DMS79 (cell line): ENCODE data around the gene CSNK1D.

Experiments used
- DNase-seq: peaks from one replicate; lab custom pipeline; 2025; lab: John Stamatoyannopoulos, UW

CSNK1D gene

GRCh38 chr17:82310877-82311276 is 37.4 kb upstream of the CSNK1D start:
- DNase-seq = no peak

GRCh38 chr17:82309656-82310570 is 36.4 kb upstream of the CSNK1D start:
- no peak for DNase-seq

- no peak for DNase-seq
Observed at GRCh38 chr17:82305727-82306300, 32.3 kb upstream of the CSNK1D start.

- peak; percentile 2 for DNase-seq
Observed at GRCh38 chr17:82304826-82305726, 31.6 kb upstream of the CSNK1D start.

- no peak for DNase-seq
Observed at GRCh38 chr17:82303944-82304808, 30.7 kb upstream of the CSNK1D start.

GRCh38 chr17:82302991-82303943 is 29.8 kb upstream of the CSNK1D start:
- DNase-seq = no peak

GRCh38 chr17:82302568-82302963 is 29.1 kb upstream of the CSNK1D start:
- DNase-seq = no peak

- no peak for DNase-seq
Observed at GRCh38 chr17:82301916-82302567, 28.5 kb upstream of the CSNK1D start.

GRCh38 chr17:82301300-82301915 is 27.9 kb upstream of the CSNK1D start:
- DNase-seq = no peak

GRCh38 chr17:82300707-82301270 is 27.3 kb upstream of the CSNK1D start:
- DNase-seq = no peak

- DNase-seq = no peak
Observed at GRCh38 chr17:82300228-82300627, 26.7 kb upstream of the CSNK1D start.

GRCh38 chr17:82299452-82299851 is 26.0 kb upstream of the CSNK1D start:
- no peak for DNase-seq

- no peak for DNase-seq
Observed at GRCh38 chr17:82298538-82299421, 25.3 kb upstream of the CSNK1D start.

- DNase-seq = peak; percentile 52
Observed at GRCh38 chr17:82297714-82298537, 24.4 kb upstream of the CSNK1D start.

GRCh38 chr17:82297280-82297713 is 23.8 kb upstream of the CSNK1D start:
- peak; percentile 25 for DNase-seq

GRCh38 chr17:82296511-82297279 is 23.2 kb upstream of the CSNK1D start:
- DNase-seq = no peak
